Panc1 (cell line): ENCODE measurements around the gene ABCC1.

Experiments
- POLR2AphosphoS5 ChIP-seq: IDR thresholded peaks from 2 replicates; pipeline ENCODE4 v1.6.1; 2012; ENCODE audit warnings: mild to moderate bottlenecking, low read depth, low read length, moderate library complexity
- SIN3A ChIP-seq: IDR thresholded peaks from 2 replicates; pipeline ENCODE4 v1.6.1; 2012; ENCODE audit warnings: low read depth, mild to moderate bottlenecking, low read length, moderate library complexity, borderline replicate concordance; ENCODE audit not compliant: insufficient read depth
- TCF7L2 ChIP-seq: IDR thresholded peaks from 2 replicates; pipeline ENCODE4 v1.6.1; 2011; ENCODE audit warnings: mild to moderate bottlenecking, low read depth, low read length, inconsistent platforms
- TF ChIP-seq, protein P1 (sequence below): fragments of 450-650 bp; IDR thresholded peaks from 2 replicates; pipeline ENCODE4 v1.5.1; 2017; ENCODE audit warnings: mild to moderate bottlenecking
- TF ChIP-seq, protein P2 (sequence below), 2 experiments: IDR thresholded peaks; 2 replicates each; pipeline ENCODE4 v1.6.1; 2011 to 2012; ENCODE audit warnings: low read depth in 2 of 2, control low read depth in 1 of 2, low read length in 1 of 2, mild to moderate bottlenecking in 1 of 2, moderate library complexity in 1 of 2; ENCODE audit not compliant: insufficient read depth in 1 of 2

DNA sequence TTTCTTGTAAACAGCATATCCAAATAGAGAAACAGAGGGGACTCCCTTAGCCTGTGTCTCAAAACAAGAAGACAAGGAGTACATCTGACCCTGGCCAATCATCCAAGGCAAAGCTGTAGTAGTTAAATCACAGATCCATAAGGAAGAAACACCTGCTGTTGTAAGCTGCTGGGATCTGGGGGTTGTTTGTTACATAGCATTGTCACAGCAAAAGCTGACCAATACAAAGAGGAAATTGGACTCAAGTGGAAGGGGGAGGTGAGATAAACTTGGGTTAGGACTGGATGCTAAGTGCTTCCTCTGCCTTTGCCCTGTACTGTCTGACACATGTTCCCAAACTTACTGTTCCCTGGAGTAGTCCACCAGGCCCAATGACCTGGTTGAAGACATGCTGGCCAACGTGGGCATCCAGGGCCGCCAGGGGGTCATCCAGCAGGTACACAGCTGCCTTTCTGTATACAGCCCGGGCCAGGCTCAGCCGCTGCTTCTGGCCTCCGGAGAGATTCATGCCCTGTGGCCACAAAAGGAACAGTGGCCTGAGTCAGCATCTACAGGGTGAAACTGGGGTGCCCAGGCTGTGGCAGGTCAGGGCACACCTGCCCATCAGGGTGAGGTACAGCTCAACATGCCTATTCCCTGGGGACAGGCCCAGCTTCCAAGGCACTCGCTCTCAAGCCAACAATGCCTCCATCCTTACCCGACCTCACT is 229.2 kb downstream of the ABCC1 start:
- TF ChIP-seq, protein P1, sequence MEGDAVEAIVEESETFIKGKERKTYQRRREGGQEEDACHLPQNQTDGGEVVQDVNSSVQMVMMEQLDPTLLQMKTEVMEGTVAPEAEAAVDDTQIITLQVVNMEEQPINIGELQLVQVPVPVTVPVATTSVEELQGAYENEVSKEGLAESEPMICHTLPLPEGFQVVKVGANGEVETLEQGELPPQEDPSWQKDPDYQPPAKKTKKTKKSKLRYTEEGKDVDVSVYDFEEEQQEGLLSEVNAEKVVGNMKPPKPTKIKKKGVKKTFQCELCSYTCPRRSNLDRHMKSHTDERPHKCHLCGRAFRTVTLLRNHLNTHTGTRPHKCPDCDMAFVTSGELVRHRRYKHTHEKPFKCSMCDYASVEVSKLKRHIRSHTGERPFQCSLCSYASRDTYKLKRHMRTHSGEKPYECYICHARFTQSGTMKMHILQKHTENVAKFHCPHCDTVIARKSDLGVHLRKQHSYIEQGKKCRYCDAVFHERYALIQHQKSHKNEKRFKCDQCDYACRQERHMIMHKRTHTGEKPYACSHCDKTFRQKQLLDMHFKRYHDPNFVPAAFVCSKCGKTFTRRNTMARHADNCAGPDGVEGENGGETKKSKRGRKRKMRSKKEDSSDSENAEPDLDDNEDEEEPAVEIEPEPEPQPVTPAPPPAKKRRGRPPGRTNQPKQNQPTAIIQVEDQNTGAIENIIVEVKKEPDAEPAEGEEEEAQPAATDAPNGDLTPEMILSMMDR = no peak
- TF ChIP-seq, protein P2, sequence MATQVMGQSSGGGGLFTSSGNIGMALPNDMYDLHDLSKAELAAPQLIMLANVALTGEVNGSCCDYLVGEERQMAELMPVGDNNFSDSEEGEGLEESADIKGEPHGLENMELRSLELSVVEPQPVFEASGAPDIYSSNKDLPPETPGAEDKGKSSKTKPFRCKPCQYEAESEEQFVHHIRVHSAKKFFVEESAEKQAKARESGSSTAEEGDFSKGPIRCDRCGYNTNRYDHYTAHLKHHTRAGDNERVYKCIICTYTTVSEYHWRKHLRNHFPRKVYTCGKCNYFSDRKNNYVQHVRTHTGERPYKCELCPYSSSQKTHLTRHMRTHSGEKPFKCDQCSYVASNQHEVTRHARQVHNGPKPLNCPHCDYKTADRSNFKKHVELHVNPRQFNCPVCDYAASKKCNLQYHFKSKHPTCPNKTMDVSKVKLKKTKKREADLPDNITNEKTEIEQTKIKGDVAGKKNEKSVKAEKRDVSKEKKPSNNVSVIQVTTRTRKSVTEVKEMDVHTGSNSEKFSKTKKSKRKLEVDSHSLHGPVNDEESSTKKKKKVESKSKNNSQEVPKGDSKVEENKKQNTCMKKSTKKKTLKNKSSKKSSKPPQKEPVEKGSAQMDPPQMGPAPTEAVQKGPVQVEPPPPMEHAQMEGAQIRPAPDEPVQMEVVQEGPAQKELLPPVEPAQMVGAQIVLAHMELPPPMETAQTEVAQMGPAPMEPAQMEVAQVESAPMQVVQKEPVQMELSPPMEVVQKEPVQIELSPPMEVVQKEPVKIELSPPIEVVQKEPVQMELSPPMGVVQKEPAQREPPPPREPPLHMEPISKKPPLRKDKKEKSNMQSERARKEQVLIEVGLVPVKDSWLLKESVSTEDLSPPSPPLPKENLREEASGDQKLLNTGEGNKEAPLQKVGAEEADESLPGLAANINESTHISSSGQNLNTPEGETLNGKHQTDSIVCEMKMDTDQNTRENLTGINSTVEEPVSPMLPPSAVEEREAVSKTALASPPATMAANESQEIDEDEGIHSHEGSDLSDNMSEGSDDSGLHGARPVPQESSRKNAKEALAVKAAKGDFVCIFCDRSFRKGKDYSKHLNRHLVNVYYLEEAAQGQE (IDR thresholded peaks at IDR 0.05; ENCODE audit: insufficient read depth in 1 of 2, low read depth in 2 of 2, low read length in 1 of 2) = no peak
- no peak for TF ChIP-seq TCF7L2
- TF ChIP-seq POLR2AphosphoS5 = no peak
- TF ChIP-seq SIN3A = no peak
